GM12873 (cell line): Measurements from ENCODE around the gene THPO.

Experiments used
- TF ChIP-seq, protein P1 (sequence below): IDR thresholded peaks from 2 replicates; pipeline ENCODE4 v1.5.1; 2012; ENCODE audit warnings: low read depth, mild to moderate bottlenecking, moderate library complexity, low read length, control low read depth; ENCODE audit not compliant: insufficient read depth; ENCODE audit errors: missing control alignments

Gene THPO

DNA sequence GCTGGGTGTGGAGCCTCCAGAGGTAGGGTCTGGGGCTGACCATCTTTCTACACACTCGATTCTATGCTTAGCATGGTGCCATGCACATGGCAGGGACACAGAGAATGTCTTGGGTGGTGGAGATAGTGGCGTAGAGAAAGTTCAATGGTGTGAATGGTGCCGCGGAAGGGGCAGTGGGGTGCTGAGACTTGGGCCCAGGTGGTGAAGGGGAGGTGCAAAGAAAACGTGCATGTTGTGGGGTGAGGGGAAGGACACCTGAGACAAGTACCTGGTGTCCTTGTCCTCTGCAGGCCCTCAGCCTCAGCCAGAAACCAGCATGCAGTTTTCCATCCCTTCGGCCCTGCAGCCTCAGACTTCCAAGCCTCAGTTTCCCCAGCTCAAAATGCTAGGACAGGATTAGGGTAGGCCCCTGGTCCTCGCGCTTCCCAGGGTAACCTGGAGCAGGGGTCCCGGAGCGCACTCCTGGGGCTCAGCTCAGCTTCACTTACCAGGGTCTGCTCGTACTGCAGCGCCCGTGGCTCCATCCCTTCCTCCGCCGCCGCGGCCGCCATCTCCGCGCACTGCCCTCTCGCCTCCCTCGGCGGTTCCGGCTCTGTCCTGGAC is 17.0 kb downstream of the THPO start:
- TF ChIP-seq, protein P1, sequence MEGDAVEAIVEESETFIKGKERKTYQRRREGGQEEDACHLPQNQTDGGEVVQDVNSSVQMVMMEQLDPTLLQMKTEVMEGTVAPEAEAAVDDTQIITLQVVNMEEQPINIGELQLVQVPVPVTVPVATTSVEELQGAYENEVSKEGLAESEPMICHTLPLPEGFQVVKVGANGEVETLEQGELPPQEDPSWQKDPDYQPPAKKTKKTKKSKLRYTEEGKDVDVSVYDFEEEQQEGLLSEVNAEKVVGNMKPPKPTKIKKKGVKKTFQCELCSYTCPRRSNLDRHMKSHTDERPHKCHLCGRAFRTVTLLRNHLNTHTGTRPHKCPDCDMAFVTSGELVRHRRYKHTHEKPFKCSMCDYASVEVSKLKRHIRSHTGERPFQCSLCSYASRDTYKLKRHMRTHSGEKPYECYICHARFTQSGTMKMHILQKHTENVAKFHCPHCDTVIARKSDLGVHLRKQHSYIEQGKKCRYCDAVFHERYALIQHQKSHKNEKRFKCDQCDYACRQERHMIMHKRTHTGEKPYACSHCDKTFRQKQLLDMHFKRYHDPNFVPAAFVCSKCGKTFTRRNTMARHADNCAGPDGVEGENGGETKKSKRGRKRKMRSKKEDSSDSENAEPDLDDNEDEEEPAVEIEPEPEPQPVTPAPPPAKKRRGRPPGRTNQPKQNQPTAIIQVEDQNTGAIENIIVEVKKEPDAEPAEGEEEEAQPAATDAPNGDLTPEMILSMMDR = no peak

DNA sequence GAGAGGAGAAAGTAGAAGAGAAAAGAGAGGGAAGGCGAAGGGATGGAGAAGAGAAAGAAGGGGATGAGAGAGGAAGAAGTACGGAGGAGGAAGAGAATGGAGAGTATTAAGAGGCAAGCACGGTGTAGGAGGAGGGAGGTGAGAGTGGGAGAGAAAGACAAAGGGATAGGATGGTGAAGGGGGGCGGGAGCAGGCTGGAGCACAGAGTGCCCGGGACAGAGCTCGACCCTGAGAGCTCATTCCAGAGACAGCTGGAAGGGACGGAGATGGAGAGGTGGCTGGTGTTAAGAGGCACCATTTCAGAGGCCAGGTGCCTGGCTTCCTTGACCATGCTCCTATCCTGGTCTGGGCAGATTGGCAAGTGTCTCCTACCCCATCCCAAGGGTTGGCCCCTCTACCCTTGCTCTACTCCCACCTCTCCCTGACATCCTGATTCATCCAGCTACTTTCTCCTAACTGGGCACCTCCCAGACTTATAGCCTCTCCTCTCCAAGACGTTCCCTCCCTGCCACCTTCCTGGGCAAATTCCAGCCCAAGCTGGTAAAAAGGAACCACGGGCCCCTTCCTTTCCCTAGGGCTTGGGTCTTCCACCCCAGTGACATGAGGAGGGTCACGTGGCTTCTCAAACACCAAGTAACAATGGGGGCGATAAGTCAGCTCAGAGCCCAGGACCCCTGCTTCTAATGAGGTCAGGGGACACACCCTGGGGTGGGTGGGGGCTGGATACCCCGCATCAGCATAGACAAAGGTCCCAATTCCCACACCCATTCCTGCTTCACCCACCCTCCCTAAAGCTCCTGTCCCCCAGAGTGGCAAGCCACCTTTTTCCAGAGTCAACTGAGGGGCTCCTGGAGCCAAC is 17.7 kb downstream of the THPO start:
- TF ChIP-seq, protein P1 = no peak

DNA sequence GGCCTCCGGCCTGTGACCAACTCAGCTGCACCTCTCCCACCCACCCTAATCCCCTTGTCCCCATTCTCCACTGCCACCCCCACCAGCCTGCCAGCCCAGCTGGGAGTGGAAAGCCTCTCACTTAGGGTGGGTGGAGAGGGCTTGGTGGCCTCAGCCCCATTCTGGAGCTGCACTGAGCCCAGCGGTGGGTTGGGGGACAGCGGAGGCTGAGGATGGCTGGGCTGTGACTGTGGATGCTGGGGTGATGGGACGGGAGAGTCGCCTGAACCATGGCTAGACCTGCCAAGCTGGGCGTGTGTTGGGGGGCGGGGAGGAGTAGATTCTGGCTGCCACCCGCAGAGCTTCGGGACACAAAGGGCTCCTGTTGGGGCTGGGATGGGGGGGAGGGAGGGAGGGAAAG is 18.4 kb downstream of the THPO start:
- TF ChIP-seq, protein P1 = no peak

DNA sequence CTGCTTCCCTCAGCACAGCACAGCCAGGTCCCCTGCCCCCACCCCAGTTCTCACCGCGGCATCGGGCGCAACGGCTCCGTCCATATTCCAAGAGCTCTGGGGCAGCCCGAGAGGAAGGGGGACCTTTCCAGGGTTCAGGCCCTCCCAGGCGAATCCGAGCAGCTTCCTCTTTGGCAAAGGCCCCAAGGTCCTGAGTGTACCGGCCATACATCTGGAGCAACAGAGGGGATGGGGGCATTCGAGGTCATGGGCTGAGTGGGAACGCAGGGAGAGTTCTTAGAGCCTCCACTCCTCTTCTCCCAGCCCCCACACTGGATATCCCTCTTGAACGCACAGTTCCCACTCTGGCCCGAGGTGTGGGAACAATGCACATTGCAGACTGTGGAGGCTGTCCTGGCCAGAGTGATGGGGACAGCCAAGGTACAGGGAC is 19.1 kb downstream of the THPO start:
- TF ChIP-seq, protein P1 = no peak

DNA sequence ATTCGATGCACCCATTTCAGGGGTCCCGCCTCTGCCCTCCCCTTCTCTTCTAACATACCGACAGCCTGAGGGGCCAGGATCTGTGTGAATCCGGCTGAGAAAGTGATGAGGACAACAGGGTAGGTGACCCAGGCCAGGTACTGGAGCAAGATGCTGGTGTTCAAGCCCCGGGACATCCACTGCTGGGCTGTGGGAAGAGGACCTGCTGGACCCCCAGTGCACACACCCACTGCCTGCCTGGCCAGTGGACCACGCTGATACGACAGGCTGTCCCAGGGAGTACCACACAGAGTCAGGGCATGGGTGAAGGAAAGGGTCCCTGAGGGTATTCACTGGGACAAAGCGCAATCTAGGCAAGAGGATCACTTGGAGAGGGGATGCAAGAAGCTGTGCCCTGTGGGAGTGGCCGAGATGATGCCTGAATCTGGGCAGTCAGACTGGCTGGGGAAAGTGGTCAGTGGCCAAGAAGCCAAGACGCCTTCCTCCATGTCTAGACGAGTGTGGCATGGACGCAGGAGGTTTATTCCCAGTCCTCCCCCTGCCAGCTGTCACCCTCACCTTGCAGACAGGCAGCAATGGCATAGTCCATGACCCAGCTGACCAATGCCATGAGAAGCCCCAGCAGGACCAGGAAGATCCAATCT is 19.8 kb downstream of the THPO start:
- TF ChIP-seq, protein P1 = no peak

DNA sequence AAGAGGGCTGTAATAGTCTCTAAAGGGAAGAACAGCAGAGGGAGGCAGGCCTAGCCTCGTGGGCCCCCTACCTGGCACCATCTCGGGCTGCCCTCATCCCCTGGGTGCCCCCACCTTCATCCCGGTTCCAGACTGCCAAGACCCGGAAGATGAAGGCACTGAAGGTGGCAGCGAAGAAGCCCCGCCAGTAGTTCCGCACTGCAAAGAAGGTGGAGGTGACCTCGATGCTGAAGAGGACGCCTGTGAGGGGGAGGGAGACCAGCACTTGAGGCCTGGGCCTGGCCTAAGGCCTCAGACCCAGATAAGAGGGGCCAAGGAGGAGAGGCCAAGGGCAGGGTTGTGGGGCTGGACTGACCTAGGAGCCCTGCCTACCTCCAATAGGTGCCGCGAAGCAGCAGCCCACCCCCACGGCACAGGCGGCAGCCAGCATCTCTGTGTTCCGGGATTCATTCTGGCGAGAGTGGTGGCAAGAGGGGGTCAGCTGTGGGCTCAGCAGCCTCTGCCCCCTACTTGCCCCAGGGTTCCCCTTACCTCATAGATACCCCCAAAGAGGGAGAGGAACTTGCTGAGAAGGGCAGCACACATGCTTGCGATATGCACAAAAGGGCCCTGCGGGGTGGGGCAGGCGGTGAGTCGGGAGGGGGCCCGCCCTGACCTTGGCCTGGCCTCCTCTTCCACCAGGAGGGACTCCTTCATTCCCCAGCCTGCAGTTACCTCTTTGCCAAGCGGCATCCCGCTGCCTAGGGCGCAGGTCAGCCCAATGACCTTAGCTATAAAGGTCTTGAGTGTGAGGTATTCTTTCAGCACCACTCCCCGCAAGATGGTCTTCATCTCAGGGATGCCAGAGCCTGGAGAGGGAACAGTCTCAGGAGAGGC is 20.5 kb downstream of the THPO start:
- TF ChIP-seq, protein P1 = no peak
